ENCODE results near the gene TMEM233. TPM values are rescaled to one million over a fixed set of nuclear protein-coding genes. Genes with fewer than 3 reads are reported as not detected.

Gene TMEM233
- not detected in 2 replicates for total RNA-seq

GRCh38 chr12:119593578-119594398 lies at the start of gene TMEM233:
TSS of gene TMEM233 (plus strand) at chr12:119593774. CDS start at chr12:119593849, 75 bp downstream.

GRCh38 chr12:119667577-119668323 lies 74.2 kb downstream of the TMEM233 start, which contains the start of gene PRKAB1:
TSS of gene PRKAB1 (plus strand) at chr12:119668133. CDS start at chr12:119668245, 112 bp downstream.

Other genes starting within 250 kb of the TMEM233 start
- 14.4 and 16.9 TPM in 2 replicates for gene PRKAB1, start 74.4 kb downstream of the TMEM233 start, total RNA-seq

Data from nasal cavity respiratory epithelium epithelial cell of viscerocranial mucosa (primary cell).